ENCODE data around the gene KLHL30.

The KLHL30 gene

GRCh38 chr2:238119756-238120462 lies 18.6 kb upstream of the KLHL30 start:
- no peak for DNase-seq (ENCODE audit: low spot score)

- DNase-seq (ENCODE audit: low spot score) = no peak
Observed at GRCh38 chr2:238120463-238121298, 17.8 kb upstream of the KLHL30 start.

DNA sequence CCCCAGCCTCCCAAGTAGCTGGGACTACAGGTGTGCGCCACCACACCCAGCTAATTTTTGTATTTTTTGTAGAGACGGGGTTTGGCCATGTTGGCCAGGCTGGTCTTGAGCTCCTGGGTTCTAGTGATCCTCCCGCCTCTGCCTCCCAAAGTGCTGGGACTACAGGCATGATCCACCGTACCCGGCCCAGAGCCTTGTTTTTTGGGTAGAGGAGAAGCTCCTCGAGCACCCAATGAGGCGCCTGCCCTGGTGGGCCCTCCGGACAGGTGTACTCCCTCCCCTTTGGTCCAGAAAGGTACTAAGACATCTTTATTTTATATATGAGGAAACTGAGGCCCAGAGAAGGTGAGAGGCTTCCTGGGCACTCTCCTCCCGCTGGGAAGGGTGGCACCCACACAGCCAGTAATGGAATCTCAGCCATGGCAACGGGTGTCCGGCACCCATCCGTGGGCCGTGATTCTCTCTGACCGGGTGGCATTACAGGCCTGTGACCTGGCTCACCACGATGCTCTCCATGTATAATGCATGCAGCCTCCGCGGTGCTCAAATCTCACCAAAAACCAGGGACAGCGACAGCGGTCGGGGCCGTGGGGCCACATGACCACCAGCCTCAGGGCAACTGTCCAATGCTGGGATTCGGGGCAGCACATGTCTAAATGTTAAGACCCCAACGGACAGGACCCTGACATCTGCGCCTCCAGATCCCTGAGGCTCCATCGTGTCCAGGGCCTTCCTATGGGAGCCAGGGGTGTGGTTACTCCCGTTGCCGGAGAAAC lies 16.8 kb upstream of the KLHL30 start:
- DNase-seq (ENCODE audit: low spot score) = no peak

DNA sequence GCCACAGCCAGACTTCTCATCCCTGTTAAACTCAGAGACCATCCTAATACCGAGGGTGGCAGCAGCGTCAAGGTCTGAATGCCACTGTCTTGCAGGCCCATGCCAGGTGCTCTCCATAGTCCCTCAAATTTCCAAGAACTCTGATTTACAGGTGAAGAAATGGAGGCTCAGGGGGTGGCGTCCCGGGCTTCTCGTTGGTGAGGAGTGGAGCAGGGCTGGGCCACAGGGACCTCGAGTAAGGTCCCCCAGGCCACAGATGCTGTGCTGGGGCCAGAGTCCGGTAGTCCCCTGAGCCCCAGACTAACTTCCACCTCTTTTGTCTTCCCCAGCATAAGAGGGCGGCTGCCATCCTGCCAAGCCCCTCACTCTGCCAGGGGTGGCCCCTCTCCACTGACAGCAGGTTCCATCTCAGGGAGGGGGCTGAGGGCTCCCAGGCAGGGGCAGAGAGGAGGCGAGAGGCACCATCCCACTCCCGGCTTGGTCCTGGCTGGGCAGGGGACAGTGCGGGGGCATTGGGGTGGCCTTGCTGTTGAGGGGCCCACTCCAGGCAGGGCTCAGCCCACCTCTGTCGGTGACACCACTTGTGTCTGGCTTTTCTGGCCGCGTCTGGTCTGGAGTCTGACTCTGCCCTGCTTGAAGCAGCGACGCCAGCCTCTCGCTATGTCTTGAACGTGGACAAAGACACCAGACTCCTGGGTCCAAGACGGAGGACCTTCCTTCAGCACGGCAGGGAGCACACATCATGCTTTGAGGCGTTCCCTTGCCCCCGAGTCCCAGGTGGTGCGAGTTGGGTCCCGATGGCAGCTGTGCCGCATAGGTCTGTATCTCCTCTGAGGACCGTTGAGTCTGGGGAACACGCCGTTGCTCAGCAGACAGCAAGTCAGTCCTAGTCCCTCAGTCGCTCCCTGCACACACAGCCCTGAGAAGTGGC lies 15.9 kb upstream of the KLHL30 start:
- no peak for DNase-seq (ENCODE audit: low spot score)

GRCh38 chr2:238123218-238123971 lies 15.1 kb upstream of the KLHL30 start:
- no peak for DNase-seq (ENCODE audit: low spot score)

- no peak for DNase-seq (ENCODE audit: low spot score)
Observed at GRCh38 chr2:238123991-238124470, 14.4 kb upstream of the KLHL30 start.

DNA sequence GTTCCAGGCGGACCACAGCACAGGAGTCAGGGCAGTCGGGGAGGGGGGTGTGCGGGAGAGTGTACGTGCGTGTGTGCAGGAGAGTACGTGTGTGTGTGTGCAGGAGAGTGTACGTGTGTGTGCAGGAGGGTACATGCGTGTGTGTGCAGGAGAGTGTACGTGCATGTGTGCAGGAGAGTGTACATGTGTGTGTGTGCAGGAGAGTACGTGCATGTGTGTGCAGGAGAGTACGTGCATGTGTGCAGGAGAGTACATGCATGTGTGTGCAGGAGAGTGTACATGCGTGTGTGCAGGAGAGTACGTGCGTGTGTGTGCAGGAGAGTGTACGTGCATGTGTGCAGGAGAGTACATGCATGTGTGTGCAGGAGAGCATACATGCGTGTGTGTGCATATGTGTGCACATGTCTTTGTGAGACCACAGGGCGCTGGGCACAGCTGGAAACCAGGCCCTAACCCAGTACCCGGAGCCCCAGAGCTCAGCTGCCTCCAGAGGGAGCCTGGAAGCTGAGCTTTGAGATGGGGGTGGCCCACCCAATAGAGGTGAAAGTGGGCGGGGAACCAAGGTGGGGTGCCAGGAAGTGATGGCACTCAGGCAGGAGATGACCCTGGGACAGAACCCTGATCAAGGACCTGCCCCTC lies 13.9 kb upstream of the KLHL30 start:
- DNase-seq (ENCODE audit: low spot score) = no peak

GRCh38 chr2:238125127-238125885 lies 13.2 kb upstream of the KLHL30 start:
- DNase-seq (ENCODE audit: low spot score) = no peak

GRCh38 chr2:238126338-238126737 lies 12.1 kb upstream of the KLHL30 start:
- no peak for DNase-seq (ENCODE audit: low spot score)

DNA sequence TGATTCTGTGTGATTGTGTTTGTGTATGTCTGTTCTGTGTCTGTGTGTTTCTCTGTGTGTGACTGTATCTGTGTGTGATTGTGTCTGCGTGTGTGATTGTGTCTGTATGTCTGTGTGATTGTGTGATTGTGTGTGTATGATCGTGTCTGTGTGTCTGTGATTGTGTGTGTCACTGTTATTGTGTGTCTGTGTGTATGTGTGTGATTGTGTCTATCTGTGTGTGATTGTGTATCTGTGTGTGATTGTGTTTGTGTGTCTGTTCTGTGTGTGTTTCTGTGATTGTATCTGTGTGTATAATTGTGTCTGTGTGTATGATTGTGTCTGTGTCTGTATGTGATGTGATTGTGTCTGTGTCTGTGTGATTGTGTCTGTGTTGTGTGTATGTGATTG lies 11.7 kb upstream of the KLHL30 start:
- DNase-seq (ENCODE audit: low spot score) = no peak

DNA sequence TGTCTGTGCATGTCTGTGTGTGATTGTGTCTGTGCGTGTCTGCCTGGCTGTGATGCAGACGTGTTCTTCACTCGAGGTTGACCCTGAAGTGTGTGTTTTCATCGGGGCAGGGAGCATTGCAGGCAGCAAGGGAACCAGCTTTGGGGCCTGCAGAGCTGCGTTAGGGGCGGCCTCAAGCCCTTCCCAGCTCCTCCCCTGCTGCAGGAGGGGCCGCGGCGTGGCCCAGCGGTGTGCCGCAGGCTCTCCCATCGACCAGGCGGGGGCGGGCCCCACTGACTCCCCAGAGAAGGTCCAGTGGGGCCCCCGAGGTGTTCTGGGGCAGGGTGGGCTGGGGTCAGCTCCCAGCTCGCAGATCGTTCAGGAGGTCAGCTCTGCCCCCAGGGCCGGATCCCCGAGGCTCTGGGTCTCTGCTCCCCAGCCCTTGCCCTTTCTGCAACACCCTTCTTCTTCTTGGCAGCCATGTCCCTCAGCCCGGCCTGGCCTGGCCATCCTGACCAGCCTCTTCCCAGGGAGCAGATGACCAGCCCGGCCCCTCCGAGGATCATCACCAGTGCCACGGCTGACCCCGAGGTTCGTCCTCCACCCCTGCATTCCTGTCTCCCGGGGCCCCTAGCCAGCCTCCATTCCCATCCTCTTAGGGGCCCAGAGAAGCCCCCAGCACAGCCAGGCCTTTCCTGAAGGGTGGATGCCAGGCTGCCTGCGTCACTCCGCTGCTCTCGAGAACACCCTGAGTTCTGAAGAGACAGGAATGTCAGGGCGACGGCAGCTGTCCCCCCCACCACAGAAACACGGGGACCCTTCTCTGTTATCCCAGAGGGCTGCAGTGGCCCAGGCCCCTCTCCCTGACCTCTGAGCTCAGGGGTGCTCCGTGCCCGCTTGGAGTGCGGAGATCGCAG lies 11.1 kb upstream of the KLHL30 start:
- DNase-seq (ENCODE audit: low spot score) = no peak

GRCh38 chr2:238128061-238128440 lies 10.4 kb upstream of the KLHL30 start:
- no peak for DNase-seq (ENCODE audit: low spot score)

DNA sequence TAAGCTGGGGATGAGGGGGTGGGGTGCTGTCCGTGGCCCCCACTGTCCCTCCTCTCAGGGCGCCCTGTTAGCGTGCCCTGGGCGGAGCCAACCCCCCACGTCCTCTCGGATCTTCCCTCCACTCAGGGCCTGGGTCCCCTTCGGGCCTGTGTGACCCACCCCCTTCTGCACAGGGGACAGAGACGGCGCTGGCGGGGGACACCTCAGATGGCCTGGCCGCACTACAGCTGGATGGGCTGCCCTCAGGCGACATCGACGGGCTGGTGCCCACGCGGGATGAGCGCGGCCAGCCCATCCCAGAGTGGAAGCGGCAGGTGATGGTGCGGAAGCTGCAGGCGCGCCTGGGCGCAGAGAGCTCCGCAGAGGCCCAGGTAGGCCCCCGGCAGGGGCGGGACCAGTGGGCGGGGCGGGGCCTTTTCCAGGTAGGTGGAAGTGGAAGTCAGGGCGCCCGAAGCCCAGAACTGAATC lies 9.9 kb upstream of the KLHL30 start:
- DNase-seq (ENCODE audit: low spot score) = no peak

- DNase-seq (ENCODE audit: low spot score) = no peak
Observed at GRCh38 chr2:238129166-238130010, 9.1 kb upstream of the KLHL30 start.

GRCh38 chr2:238130111-238130695 lies 8.3 kb upstream of the KLHL30 start:
- no peak for DNase-seq (ENCODE audit: low spot score)

GRCh38 chr2:238130696-238131628 lies 7.5 kb upstream of the KLHL30 start:
- DNase-seq (ENCODE audit: low spot score) = no peak
